DND-41 (cell line): Measurements from ENCODE around the gene CLNK.

Experiments used
- ATAC-seq: fragments of 200-7000 bp; cut with Tn5 transposase; 3 replicates; pipeline ENCODE4 v1.9.1; 2021; ENCODE audit warnings: low read depth; ENCODE audit not compliant: insufficient read depth
- DNase-seq: peaks from one replicate; pipeline ENCODE4 v3.0.0-alpha.2; 2020
- H2AFZ ChIP-seq: 2 replicates; pipeline ENCODE4 v1.6.0; 2012; ENCODE audit warnings: low read depth, low read length
- H3K27ac ChIP-seq: 2 replicates; pipeline ENCODE4 v1.5.1; 2012; ENCODE audit warnings: low read length, inconsistent platforms
- H3K27me3 ChIP-seq: fragments of 200-600 bp; sonication (generic); 2 replicates; pipeline ENCODE4 v1.6.0; 2012; ENCODE audit warnings: low read length, mild to moderate bottlenecking, inconsistent platforms; ENCODE audit not compliant: insufficient read depth, poor library complexity
- H3K36me3 ChIP-seq: 2 replicates; pipeline ENCODE4 v1.5.1; 2012; ENCODE audit warnings: low read length, inconsistent platforms; ENCODE audit not compliant: insufficient read depth
- H3K4me1 ChIP-seq: 2 replicates; pipeline ENCODE4 v1.5.1; 2012; ENCODE audit warnings: mild to moderate bottlenecking, low read length; ENCODE audit not compliant: insufficient read depth
- H3K4me2 ChIP-seq: 2 replicates; pipeline ENCODE4 v1.6.0; 2012; ENCODE audit warnings: mild to moderate bottlenecking, moderate library complexity, low read length, inconsistent platforms; ENCODE audit not compliant: insufficient read depth
- H3K4me3 ChIP-seq, 2 experiments: fragments of 200-600 bp in 1 of 2; shearing (Covaris generic) in 1 of 2; 2 replicates each; pipeline ENCODE4 v1.5.1; 2012 to 2016; ENCODE audit warnings: inconsistent platforms in 2 of 2, low read length in 2 of 2, mild to moderate bottlenecking in 2 of 2, low read depth in 1 of 2, moderate library complexity in 1 of 2
- H3K79me2 ChIP-seq: 2 replicates; pipeline ENCODE4 v1.6.0; 2012; ENCODE audit warnings: low read length, inconsistent platforms; ENCODE audit not compliant: insufficient read depth
- H3K9ac ChIP-seq: 2 replicates; pipeline ENCODE4 v1.6.0; 2012; ENCODE audit warnings: low read depth, mild to moderate bottlenecking, inconsistent platforms, low read length, moderate library complexity
- H3K9me3 ChIP-seq: 2 replicates; pipeline ENCODE4 v1.5.1; 2012; ENCODE audit warnings: low read length, moderate library complexity, mild to moderate bottlenecking, inconsistent platforms; ENCODE audit not compliant: insufficient read depth, severe bottlenecking
- H4K20me1 ChIP-seq: 2 replicates; pipeline ENCODE4 v1.6.0; 2012; ENCODE audit warnings: low read length; ENCODE audit not compliant: insufficient read depth
- EZH2 ChIP-seq: IDR thresholded peaks from 3 replicates; pipeline ENCODE4 v1.6.1; 2012; ENCODE audit warnings: borderline replicate concordance, low read depth, mild to moderate bottlenecking, moderate library complexity, low read length, inconsistent platforms; ENCODE audit not compliant: severe bottlenecking
- TF ChIP-seq, protein P1 (sequence below): IDR thresholded peaks from 2 replicates; pipeline ENCODE4 v1.5.1; 2012; ENCODE audit warnings: borderline replicate concordance, low read length, moderate library complexity, mild to moderate bottlenecking; ENCODE audit not compliant: poor library complexity, severe bottlenecking; ENCODE audit errors: extremely low read depth

Gene CLNK

DNA sequence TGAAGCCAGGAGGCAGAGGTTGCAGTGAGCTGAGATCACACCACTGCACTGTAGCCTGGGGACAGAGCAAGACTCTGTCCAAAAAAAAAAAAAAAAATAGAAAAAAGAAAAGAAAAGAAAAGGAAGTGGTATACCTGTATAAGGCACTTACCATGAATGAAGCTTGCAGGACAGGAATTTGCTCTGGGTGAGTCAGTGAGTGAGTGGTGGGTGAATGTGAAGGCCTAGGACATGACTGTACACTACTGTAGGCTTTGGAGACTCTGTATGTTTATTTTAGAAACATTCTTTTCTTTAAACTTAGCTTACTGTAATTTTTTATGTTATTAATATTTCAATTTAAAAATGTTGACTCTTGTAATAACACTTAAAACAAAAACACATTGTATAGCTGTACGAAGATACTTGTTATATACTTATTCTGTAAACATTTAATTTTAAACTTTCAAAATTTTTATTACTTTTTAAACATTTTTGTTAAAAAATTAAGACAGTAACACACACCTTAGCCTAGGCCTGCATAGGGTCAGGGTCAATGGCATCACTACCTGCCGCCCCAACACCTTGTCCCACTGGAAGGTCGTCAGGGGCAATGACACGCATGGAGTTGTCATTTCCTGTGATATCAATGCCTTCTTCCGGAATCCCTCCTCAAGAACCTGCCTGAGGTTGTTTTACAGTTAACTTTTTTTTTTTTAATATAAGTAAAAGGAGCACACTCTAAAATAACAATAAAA is 78.7 kb downstream of the CLNK start:
- no peaks in the 10 kb centered on the region for H3K79me2 ChIP-seq
- H3K4me1 ChIP-seq: no peaks in the 10 kb centered on the region
- DNase-seq: no peak
- H3K36me3 ChIP-seq: no peaks in the 10 kb centered on the region
- no peak for ATAC-seq
- no peak overlapping the region for H2AFZ ChIP-seq
- H4K20me1 ChIP-seq: no peaks in the 10 kb centered on the region
- H3K9me3 ChIP-seq: no peaks in the 10 kb centered on the region
- H3K4me3 ChIP-seq: no peak overlapping the region
- H3K27me3 ChIP-seq: no peaks in the 10 kb centered on the region
- no peak overlapping the region for H3K27ac ChIP-seq
- TF ChIP-seq EZH2: no peak
- TF ChIP-seq, protein P1, sequence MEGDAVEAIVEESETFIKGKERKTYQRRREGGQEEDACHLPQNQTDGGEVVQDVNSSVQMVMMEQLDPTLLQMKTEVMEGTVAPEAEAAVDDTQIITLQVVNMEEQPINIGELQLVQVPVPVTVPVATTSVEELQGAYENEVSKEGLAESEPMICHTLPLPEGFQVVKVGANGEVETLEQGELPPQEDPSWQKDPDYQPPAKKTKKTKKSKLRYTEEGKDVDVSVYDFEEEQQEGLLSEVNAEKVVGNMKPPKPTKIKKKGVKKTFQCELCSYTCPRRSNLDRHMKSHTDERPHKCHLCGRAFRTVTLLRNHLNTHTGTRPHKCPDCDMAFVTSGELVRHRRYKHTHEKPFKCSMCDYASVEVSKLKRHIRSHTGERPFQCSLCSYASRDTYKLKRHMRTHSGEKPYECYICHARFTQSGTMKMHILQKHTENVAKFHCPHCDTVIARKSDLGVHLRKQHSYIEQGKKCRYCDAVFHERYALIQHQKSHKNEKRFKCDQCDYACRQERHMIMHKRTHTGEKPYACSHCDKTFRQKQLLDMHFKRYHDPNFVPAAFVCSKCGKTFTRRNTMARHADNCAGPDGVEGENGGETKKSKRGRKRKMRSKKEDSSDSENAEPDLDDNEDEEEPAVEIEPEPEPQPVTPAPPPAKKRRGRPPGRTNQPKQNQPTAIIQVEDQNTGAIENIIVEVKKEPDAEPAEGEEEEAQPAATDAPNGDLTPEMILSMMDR: no peak
- H3K4me2 ChIP-seq: no peak overlapping the region
- H3K9ac ChIP-seq: no peak overlapping the region

GRCh38 chr4:10605031-10605430 is 79.5 kb downstream of the CLNK start:
- no peak overlapping the region for H2AFZ ChIP-seq
- H3K79me2 ChIP-seq: no peaks in the 10 kb centered on the region
- no peaks in the 10 kb centered on the region for H3K27me3 ChIP-seq
- H4K20me1 ChIP-seq: no peaks in the 10 kb centered on the region
- no peak overlapping the region for H3K4me3 ChIP-seq
- no peak overlapping the region for H3K27ac ChIP-seq
- DNase-seq (no peak), ATAC-seq (no peak)
- no peaks in the 10 kb centered on the region for H3K4me1 ChIP-seq
- no peaks in the 10 kb centered on the region for H3K9me3 ChIP-seq
- H3K36me3 ChIP-seq: no peaks in the 10 kb centered on the region
- no peak for TF ChIP-seq EZH2
- TF ChIP-seq, protein P1: no peak
- no peak overlapping the region for H3K9ac ChIP-seq
- H3K4me2 ChIP-seq: no peak overlapping the region

DNA sequence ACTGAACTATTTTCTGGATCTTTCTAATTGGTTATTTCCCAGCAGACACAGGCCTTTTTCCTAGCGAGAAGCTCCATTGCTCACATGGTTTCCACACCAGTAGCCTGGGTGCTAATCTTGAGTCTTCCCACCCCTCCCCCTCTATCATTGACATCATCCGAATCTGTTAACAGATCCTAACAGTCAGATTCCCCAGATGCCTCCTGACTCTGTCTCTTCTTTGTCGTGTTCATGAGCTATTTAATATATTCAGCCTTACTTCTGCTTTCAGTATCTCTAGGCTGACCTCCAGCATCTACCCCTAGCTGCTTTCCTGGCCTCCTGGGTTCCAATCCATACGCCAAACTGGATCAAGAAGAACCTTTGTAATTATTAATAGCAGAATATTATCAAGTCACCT is 85.0 kb downstream of the CLNK start:
- no peaks in the 10 kb centered on the region for H3K9me3 ChIP-seq
- H3K36me3 ChIP-seq: no peaks in the 10 kb centered on the region
- no peak overlapping the region for H3K27ac ChIP-seq
- H2AFZ ChIP-seq: no peak overlapping the region
- H3K27me3 ChIP-seq: no peaks in the 10 kb centered on the region
- no peak overlapping the region for H3K4me2 ChIP-seq
- H3K9ac ChIP-seq: no peak overlapping the region
- TF ChIP-seq EZH2: no peak
- TF ChIP-seq, protein P1: no peak
- ATAC-seq: no peak
- no peaks in the 10 kb centered on the region for H4K20me1 ChIP-seq
- H3K79me2 ChIP-seq: no peaks in the 10 kb centered on the region
- no peak overlapping the region for H3K4me3 ChIP-seq
- no peak for DNase-seq
- H3K4me1 ChIP-seq: no peaks in the 10 kb centered on the region
